Activated CD4-positive, alpha-beta T cell treated with anti-CD3 and anti-CD28 coated beads, Interleukin-2, amount 10 ng/mL, durations not matched to agents 7 days and 5 days (primary cell): ENCODE results near the gene DOK1. TPM values are rescaled to one million over a fixed set of nuclear protein-coding genes. Genes with fewer than 3 reads are reported as not detected.
A peak's percentile ranks its signal among the peaks of the same experiment; 100 is the strongest.

Experiments used
- CTCF ChIA-PET: fragments of 350-600 bp; sonication (Branson Sonifier 250); formaldehyde crosslinking; loops from one replicate; lab custom pipeline; 2021; ENCODE audit warnings: antibody characterized with exemption; lab: Charles Lee
- POLR2A ChIA-PET: fragments of 350-600 bp; sonication (Branson Sonifier 250); formaldehyde crosslinking; loops from one replicate; lab custom pipeline; 2021; ENCODE audit warnings: antibody characterized with exemption; lab: Charles Lee
- DNase-seq: peaks from one replicate; pipeline ENCODE4 v3.0.0-alpha.2; 2020
- H3K27ac Mint-ChIP-seq: one replicate; pipeline ENCODE4 v1.8.0; 2021; ENCODE audit warnings: mild to moderate bottlenecking, moderate library complexity, mixed read lengths
- H3K27me3 Mint-ChIP-seq: one replicate; pipeline ENCODE4 v1.8.0; 2021; ENCODE audit warnings: mixed read lengths
- H3K36me3 Mint-ChIP-seq: one replicate; pipeline ENCODE4 v1.8.0; 2021; ENCODE audit warnings: low read depth, mixed read lengths
- H3K4me1 Mint-ChIP-seq: one replicate; pipeline ENCODE4 v1.8.0; 2021; ENCODE audit warnings: mixed read lengths
- H3K4me3 Mint-ChIP-seq: one replicate; pipeline ENCODE4 v1.8.0; 2021; ENCODE audit warnings: mild to moderate bottlenecking, moderate library complexity, mixed read lengths
- H3K9me3 Mint-ChIP-seq: one replicate; pipeline ENCODE4 v1.8.0; 2021; ENCODE audit warnings: mixed read lengths
- total RNA-seq, 2 experiments: library from RNA; stranded (reverse); gene quantifications; one replicate each; pipeline ENCODE4 v1.2.3, GENCODE V29; 2021

Gene DOK1
- total RNA-seq, 2 experiments from 2014 or later: 28.0 to 34.4 TPM

DNA sequence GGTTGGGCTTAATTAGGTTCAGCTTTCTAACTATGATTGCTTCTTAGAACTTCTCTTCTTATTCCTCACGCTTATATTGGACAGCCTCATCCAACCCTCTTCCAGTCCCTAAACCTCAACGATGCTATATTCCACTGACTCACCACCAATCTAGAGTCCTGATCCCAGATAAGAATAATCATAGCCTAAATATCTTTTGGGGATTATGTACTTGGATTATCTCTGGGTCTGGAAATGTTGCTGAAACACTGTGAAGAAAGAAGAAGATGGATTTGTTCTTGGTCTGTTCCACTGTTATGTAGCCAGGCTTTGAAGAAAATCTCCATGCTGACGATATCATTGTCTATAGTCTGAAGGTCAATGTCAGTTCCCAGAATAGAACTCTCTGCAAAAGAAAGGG, 26.9 kb downstream of the DOK1 start:
- DNase-seq: no peak
- no peaks in the 10 kb centered on the region for H3K36me3 Mint-ChIP-seq
- ChIA-PET POLR2A (no interaction called here), CTCF (no interaction called here)
- no peak overlapping the region for H3K4me3 Mint-ChIP-seq
- no peaks in the 10 kb centered on the region for H3K27me3 Mint-ChIP-seq
- H3K4me1 Mint-ChIP-seq: peaks cover 43% of the 10 kb centered on the region
- no peaks in the 10 kb centered on the region for H3K9me3 Mint-ChIP-seq
- H3K27ac Mint-ChIP-seq: no peak overlapping the region

DNA sequence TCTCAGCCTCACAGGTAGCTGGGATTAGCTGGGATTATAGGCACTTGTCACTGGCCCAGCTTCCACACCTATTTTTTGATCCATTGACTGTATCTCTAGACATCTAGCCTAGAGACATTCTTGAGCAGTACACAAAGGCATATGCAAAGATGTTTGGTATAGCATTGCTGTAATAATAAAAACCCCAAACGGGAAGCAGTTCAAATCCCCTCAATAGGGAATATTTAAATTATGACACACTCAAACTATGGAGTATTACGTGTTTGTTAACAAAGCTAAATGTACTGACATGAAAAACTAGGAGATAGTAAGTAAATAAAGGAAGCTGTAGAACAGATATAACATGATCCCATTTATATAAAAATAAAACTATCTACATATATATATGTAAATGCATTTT, 27.7 kb downstream of the DOK1 start:
- POLR2A ChIA-PET: no interaction called here
- Mint-ChIP-seq H3K4me3 (no peak overlapping the region), H3K27me3 (no peaks in the 10 kb centered on the region), H3K27ac (no peak overlapping the region), H3K4me1 (peaks cover 36% of the 10 kb centered on the region), H3K9me3 (no peaks in the 10 kb centered on the region), H3K36me3 (no peaks in the 10 kb centered on the region)
- DNase-seq: no peak
- CTCF ChIA-PET: interaction anchor here (1.2 to 8.3 kb wide), 2 partner anchors 7 to 22 kb away, joined by 4 to 56 read pairs; no protein-coding TSS in a partner anchor

DNA sequence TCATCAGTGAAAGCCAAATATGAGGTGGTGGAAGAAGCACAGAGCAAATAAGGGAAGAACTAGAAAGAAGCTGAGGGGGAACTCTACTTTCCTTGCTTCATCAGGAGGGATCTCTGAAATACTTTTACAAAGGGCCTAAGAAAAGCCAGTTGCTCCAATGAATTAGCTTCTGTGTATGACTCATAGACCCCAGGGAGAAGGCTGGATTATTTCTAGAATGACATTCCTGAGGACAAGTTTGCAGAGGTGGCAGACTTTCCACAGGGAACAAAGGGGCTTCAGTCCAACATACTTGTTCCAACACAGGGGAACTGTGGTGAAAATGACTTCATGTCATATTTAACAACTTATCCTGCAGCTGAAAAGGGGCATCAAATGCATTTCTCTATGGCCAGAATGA, 29.0 kb downstream of the DOK1 start:
- no peak overlapping the region for H3K27ac Mint-ChIP-seq
- peaks cover 30% of the 10 kb centered on the region for H3K4me1 Mint-ChIP-seq
- H3K4me3 Mint-ChIP-seq: no peak overlapping the region
- no peaks in the 10 kb centered on the region for H3K9me3 Mint-ChIP-seq
- H3K36me3 Mint-ChIP-seq: no peaks in the 10 kb centered on the region
- no peak for DNase-seq
- CTCF ChIA-PET: interaction anchor here (1.0 to 8.3 kb wide), 12 partner anchors 8 to 757 kb away, joined by 3 to 56 read pairs (median 3); partner anchors contain the start of genes AUP1, DQX1, HTRA2 and WBP1
- H3K27me3 Mint-ChIP-seq: no peaks in the 10 kb centered on the region
- POLR2A ChIA-PET: no interaction called here

- no peak for DNase-seq
- Mint-ChIP-seq H3K4me1 (peaks cover 30% of the 10 kb centered on the region), H3K4me3 (no peak overlapping the region), H3K9me3 (no peaks in the 10 kb centered on the region), H3K36me3 (no peaks in the 10 kb centered on the region), H3K27me3 (peaks cover 4% of the 10 kb centered on the region), H3K27ac (peak overlapping the region; percentile 77)
- CTCF ChIA-PET: interaction anchor here (1.0 to 8.3 kb wide), 15 partner anchors 9 to 757 kb away, joined by 3 to 56 read pairs (median 4); partner anchors contain the start of genes AUP1, DQX1, HTRA2 and MRPL53
- POLR2A ChIA-PET: no interaction called here
These were observed 29.6 kb downstream of the DOK1 start for GRCh38 chr2:74584088-74584645.

GRCh38 chr2:74585406-74586185, 31.1 kb downstream of the DOK1 start:
- peak overlapping the region; percentile 54 for H3K4me3 Mint-ChIP-seq
- H3K36me3 Mint-ChIP-seq: no peaks in the 10 kb centered on the region
- CTCF ChIA-PET: interaction anchor here (0.6 to 8.3 kb wide), 17 partner anchors 9 to 185 kb away, joined by 3 to 56 read pairs (median 4); partner anchors contain the start of genes CCDC142, LOXL3, MRPL53 and TLX2
- H3K27me3 Mint-ChIP-seq: peaks cover 15% of the 10 kb centered on the region
- peak overlapping the region; percentile 78 for H3K27ac Mint-ChIP-seq
- DNase-seq: peak; percentile 27
- POLR2A ChIA-PET: no interaction called here
- H3K4me1 Mint-ChIP-seq: peaks cover 30% of the 10 kb centered on the region
- H3K9me3 Mint-ChIP-seq: no peaks in the 10 kb centered on the region

DNA sequence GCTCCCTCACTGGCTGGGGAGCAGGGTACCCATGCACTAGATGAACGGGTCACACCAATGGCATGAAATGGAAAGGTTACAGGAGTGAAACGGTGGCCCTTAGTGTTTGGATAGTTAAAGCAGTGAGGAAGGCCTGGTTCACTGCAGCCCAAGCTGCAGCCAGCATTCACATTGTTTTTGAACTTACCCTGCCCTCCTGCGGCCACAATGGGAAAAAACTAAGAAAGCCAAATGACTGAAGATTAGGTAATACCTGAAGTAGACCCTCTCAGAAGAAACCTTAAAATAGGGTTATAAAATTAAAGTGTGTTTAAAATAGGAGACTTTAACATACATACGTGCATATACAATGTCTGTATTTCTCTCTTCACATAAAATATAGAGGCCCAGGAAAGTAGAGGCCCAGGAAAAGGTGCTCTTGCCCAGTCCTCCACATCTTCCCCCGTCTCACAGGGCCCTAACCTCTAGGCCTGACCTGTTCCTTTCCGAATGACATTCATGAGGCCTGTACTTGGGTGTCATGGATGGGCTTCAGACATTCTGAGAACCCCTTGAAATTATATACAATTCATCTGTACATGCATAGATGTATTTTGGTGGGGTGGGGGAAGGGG, 33.3 kb downstream of the DOK1 start:
- Mint-ChIP-seq H3K27ac (no peak overlapping the region), H3K4me3 (no peak overlapping the region), H3K9me3 (no peaks in the 10 kb centered on the region), H3K27me3 (peaks cover 28% of the 10 kb centered on the region), H3K36me3 (no peaks in the 10 kb centered on the region), H3K4me1 (peaks cover 30% of the 10 kb centered on the region)
- DNase-seq: peak; percentile 70
- ChIA-PET POLR2A (interaction anchor here (0.5 kb wide), 1 partner anchor 497 kb away, joined by 3 read pairs; no protein-coding TSS in a partner anchor), CTCF (interaction anchor here (0.7 to 8.3 kb wide), 25 partner anchors 8 to 765 kb away, joined by 3 to 56 read pairs (median 4); partner anchors contain the start of genes AUP1, CCDC142, MRPL53 and TLX2)

- POLR2A ChIA-PET: no interaction called here
These were observed 34.1 kb downstream of the DOK1 start for GRCh38 chr2:74588664-74589063.

GRCh38 chr2:74593826-74594772, 39.6 kb downstream of the DOK1 start:
- Mint-ChIP-seq H3K27ac (no peak overlapping the region), H3K9me3 (no peaks in the 10 kb centered on the region), H3K36me3 (no peaks in the 10 kb centered on the region), H3K4me1 (no peaks in the 10 kb centered on the region), H3K27me3 (peaks cover 62% of the 10 kb centered on the region), H3K4me3 (no peak overlapping the region)
- ChIA-PET POLR2A (no interaction called here), CTCF (interaction anchor here (1.5 to 1.8 kb wide), 3 partner anchors 9 to 345 kb away, joined by 3 to 5 read pairs (median 5); no protein-coding TSS in a partner anchor)
- no peak for DNase-seq

More at GRCh38 chr2:74588664-74589063, 34.1 kb downstream of the DOK1 start:
- Mint-ChIP-seq H3K4me1 (peaks cover 27% of the 10 kb centered on the region), H3K9me3 (no peaks in the 10 kb centered on the region), H3K36me3 (no peaks in the 10 kb centered on the region), H3K4me3 (no peak overlapping the region), H3K27ac (no peak overlapping the region), H3K27me3 (peaks cover 35% of the 10 kb centered on the region)
- DNase-seq: no peak
- CTCF ChIA-PET: interaction anchor here (0.7 to 8.3 kb wide), 18 partner anchors 9 to 132 kb away, joined by 3 to 56 read pairs (median 5); partner anchors contain the start of genes CCDC142, MRPL53, SEMA4F and TTC31

GRCh38 chr2:74596584-74596983, 42.1 kb downstream of the DOK1 start:
- Mint-ChIP-seq H3K4me1 (no peaks in the 10 kb centered on the region), H3K36me3 (no peaks in the 10 kb centered on the region), H3K27me3 (peaks cover 55% of the 10 kb centered on the region), H3K27ac (no peak overlapping the region), H3K4me3 (no peak overlapping the region), H3K9me3 (no peaks in the 10 kb centered on the region)
- ChIA-PET CTCF (interaction anchor here (7.0 kb wide), 1 partner anchor 9 kb away, joined by 45 read pairs; no protein-coding TSS in a partner anchor), POLR2A (no interaction called here)
- DNase-seq: no peak

GRCh38 chr2:74597410-74597809, 42.9 kb downstream of the DOK1 start:
- no peak overlapping the region for H3K4me3 Mint-ChIP-seq
- no peak for DNase-seq
- CTCF ChIA-PET: interaction anchor here (0.9 to 7.0 kb wide), 2 partner anchors 10 to 21 kb away, joined by 3 to 45 read pairs; no protein-coding TSS in a partner anchor
- no peak overlapping the region for H3K27ac Mint-ChIP-seq
- no peaks in the 10 kb centered on the region for H3K9me3 Mint-ChIP-seq
- no peaks in the 10 kb centered on the region for H3K36me3 Mint-ChIP-seq
- peaks cover under 1% of the 10 kb centered on the region for H3K4me1 Mint-ChIP-seq
- H3K27me3 Mint-ChIP-seq: peaks cover 59% of the 10 kb centered on the region
- POLR2A ChIA-PET: no interaction called here

DNA sequence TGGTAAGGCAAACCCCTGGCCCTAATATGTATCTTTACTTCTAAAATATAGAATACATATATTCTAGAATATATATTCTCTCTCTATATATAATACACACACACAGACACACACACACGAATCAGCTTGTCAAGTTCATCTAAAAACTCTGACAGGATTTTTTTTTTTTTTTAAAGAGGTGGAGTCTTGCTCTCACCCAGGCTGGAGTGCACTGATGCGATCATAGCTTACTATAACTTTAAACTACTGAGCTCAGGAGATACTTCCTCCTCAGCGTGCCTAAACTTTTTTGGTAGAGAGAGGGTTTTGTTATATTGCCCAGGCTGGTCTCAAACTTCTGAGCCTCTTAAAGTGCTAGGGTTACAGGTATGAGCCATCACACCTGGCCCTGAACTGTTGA, 45.2 kb downstream of the DOK1 start:
- Mint-ChIP-seq H3K4me3 (no peak overlapping the region), H3K36me3 (no peaks in the 10 kb centered on the region)
- CTCF ChIA-PET: interaction anchor here (0.9 to 7.0 kb wide), 2 partner anchors 12 to 34 kb away, joined by 5 to 45 read pairs; no protein-coding TSS in a partner anchor

More for the DNA sequence above, 45.2 kb downstream of the DOK1 start:
- DNase-seq: no peak
- POLR2A ChIA-PET: no interaction called here
- Mint-ChIP-seq H3K27ac (no peak overlapping the region), H3K4me1 (peaks cover 17% of the 10 kb centered on the region), H3K9me3 (no peaks in the 10 kb centered on the region), H3K27me3 (peaks cover 56% of the 10 kb centered on the region)
